ENCODE measurements around the gene PEAR1.

DNA sequence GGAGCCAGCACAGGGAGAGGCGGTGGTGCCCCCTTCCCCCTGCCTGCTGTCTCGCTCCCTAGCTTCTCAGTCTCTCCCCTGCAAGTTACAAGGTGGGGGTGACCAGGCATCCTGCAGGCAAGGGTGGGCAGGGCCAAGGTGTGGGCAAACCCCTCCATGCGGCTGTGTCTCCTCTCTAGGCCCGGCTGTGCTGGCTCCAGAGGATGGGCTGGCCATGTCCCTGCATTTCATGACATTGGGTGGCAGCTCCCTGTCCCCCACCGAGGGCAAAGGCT is 18.2 kb upstream of the PEAR1 start:
- TF ChIP-seq CTCF (IDR thresholded peaks at IDR 0.05) (no peak), POLR2A (IDR thresholded peaks at IDR 0.05) (no peak)

Measured in thyroid gland (tissue), 4 donors.